SHP77 treated with DMSO at 0.1 percent for 48 hours (cell line): ENCODE results near the gene NEBL.

Experiments
- DNase-seq: peaks from one replicate; lab custom pipeline; 2025; lab: John Stamatoyannopoulos, UW

NEBL gene

DNA sequence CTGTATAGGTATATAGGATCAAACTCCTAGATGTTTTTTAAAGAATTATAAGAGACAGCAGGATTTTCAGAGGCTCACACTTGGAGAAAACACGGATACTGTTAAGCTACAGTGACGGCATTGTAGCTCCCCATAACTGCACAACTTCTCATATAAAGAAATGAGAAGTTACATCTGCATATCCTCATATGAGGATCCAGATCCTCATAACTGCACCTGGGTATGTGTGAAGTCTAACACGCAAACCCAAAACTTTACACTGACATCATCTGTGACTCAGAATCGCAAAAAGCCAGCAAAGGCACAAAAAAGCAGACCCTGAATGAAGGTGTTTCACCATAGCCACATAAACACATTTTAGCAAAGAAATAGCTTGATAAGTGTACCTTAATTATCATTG lies 34.1 kb downstream of the NEBL start:
- DNase-seq = no peak

DNA sequence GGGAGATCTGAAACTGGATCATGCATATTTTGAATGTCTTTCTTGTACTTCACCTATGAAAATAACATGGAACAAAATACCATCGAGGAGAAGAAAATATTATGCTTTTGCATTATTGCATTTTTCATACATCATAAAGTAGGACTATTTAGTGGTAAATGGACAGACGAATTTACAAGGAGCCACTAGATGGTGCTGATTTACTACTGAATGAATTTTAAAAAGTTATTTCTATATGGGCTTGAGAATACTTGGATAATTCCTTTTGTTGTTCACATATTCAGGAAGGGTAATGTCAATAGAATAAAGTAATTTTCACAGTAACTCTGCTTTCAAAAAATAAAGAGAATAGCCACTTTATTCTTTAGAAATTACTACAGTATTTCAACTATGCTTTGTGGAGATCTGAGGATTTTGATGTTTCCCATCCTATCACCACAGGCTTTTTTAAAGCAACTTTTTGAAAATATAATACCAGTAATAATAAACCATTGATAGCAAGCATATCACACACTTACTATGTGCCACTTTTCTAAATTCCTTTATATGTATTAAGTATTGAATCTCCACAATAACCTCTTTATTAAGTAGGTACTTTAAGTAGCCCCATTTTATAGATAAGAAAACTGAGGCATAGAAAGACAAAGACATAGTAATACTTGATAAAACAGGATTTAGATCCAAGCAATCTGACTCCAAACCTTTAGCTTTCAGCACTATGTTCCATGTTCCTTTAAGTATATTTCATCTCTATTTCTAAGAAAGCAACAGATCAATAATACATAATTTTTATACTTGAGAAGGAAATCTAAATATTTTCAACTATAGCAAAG lies 38.6 kb downstream of the NEBL start:
- no peak for DNase-seq

DNA sequence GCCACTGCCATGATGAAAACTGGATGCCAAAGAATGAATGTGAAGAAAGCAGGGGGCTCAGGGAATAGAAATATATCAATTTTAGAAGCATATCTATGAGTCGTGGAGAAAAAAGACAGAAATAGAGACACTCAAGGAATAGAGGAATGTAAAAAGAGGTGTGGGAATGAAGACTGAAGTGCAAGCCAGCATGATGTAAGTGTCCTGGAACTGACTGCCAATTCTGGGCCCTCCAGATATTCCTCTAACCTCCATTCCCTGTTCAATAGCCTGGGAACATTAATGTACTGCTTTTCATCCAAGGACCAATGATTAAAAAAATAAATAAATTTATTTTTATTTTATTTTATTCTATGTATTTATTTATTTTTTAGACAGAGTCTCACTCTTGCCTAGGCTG lies 40.6 kb downstream of the NEBL start:
- DNase-seq = no peak

DNA sequence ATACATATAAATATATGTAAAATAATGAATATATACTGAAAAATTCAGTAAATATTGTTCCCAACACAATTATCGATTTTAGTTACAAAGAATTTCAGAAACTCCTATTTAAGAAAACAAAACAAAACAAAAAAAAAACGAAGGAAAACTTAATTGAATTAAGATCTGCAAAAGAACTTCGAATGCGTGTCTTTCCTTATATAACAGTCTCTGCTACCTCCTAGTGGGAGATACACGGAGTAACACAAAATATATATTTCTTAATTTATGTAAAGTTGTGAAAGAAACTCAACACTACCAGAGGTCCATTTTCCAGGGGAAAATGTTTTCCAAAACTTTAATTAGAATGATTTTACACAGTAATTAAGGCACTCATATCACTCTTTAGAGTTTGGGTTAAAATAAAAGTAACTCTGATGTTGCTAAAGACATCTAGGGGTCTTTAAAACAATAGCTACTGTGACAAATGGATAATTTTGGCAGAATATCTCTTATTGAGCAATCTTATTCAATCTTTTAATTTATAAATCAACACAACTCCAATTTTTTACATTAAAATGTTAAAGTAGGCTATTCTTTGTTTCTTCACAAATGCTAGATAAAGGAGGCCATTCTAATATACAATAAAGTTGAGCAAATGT lies 41.6 kb downstream of the NEBL start:
- no peak for DNase-seq

DNA sequence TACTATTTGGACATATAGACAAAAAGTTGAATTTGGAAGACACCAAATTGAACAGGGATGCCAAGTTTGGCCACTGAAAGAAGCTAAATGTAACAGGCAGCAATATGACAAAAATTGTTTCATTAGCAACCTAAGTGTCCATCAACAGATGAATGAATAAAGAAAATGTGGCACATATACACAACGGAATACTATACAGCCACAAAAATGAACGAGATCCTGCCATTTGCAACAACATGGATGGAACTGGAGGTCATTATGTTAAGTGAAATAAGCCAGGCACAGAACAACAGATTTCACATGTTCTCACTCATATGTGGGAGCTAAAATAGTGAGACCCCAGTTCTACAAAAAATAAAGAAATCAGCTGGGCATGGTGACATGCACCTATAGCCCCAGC lies 43.8 kb downstream of the NEBL start:
- DNase-seq = no peak

DNA sequence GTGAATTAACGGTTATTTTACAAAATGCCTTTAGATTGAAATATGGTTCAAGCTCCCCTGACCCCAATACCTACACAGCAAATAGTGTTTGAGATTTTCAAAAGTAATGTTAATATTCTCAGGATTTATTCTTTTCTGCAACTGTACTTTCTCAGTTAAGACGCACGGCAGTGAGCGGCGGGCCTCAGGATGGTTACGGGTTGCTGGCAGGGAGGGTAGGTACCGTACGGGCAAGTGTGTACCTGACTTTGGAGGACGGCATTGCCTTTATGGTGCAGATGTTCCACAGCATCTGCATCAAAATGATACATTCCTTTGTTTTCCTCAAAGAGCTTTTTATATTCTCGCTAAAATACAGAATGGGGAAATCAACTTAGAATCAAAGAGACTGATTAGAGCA lies 44.8 kb downstream of the NEBL start:
- no peak for DNase-seq

DNA sequence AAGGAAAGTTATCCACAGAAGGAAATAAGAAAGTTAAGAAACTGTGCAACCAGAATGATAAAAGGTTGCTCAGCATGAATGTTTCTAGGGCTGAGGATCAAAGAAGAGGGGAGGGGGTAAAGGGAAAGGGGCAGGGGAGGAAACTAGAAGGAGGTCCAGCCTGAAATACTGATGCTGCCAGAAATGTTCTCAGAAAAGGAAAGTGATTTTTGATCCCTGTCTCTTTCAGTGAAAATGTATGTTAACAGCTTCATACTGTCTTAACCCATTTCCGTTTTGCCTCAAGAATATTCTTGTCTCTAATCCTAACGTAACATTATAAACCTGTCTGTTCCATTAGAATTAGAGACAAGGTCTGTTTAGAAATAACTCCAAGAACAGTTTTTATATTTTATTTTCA lies 49.6 kb downstream of the NEBL start:
- DNase-seq = no peak

DNA sequence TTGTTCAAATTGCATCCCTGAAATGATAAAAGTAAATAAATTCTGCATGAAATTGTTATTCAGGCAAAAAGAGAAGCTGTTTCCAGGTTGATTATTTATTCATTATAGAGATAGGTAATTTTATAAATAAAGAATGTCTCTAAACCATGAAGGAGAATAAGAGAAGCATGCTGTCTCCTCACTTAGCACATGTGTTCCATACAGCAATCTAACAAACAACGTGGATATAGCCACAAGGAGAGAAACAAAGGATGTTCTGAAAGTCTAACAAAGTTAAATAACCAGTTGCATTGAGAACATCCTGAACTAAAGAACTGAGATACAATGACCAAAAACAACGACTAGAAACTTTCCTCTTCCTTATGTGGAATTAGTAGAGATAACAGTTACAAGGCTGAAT lies 50.8 kb downstream of the NEBL start:
- no peak for DNase-seq

DNA sequence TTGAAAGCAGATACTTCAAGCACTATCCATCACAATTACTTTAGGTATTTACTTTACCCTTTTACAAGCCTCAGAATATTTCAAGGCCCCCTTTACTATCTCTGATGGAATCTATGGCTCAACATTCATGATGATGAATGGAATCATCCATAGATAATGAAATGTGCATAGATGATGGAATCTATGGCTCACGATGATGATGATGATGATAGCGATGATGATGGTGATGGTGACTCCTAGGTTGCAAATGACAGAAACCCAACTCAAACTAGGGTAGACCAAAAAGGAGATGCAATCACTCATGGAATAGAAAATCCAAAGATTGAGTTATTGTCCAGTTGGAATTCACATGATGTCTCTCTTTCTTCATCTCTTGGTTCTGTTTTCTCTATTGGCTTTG lies 55.7 kb downstream of the NEBL start:
- no peak for DNase-seq

DNA sequence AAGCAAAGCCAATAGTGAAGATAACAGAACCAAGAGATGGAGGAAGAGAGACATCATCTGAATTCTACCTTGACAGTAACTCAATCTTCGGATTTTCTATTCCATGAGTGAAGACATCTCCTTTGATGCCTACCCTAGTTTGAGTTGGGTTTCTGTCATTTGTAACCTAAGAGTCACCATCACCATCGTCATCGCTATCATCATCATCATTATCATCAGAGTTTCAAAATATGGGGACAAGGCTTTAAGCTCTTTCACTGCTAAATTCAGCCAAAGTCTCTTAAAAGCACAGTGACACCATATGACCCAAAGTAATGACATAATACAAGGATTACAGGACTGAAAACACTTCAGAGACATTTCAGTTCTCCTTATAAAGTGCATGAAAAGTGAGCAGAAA lies 57.2 kb downstream of the NEBL start:
- no peak for DNase-seq

DNA sequence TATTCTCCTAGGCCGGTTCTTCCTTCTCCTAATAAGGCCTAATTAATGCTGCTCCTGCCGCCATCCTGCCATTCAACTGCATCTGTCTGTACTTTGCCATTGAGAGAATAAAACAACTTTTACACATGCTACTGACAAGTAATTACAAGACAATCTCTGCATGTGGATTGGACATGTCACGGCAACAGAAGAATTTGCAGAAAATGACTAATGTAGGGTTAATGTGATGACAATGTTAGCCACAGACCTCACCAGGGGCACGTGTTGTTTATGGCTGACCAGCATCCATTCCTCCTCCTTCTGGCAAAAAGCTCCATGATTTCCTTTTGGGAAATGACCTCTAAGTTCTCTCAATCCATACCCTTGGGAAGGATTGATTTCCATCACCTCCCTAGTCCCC lies 58.0 kb downstream of the NEBL start:
- DNase-seq = no peak

DNA sequence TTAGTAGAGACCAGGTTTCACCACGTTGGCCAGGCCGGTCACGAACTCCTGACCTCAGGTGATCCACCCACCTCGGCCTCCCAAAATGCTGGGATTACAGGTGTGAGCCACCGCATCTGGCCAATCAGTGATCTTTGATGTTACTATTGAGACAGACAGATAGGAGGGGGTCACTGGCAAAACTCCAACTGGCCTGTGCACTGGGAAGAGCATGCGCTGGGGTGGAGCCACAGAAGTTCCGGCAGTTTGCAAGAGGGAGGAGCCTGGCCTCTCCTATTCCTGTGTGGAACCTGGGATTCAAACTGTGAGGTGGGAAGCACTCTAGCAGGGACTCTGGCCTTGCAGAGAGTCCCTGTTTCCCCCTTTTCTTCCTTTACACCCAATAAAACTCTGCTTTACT lies 60.7 kb downstream of the NEBL start:
- DNase-seq = no peak

DNA sequence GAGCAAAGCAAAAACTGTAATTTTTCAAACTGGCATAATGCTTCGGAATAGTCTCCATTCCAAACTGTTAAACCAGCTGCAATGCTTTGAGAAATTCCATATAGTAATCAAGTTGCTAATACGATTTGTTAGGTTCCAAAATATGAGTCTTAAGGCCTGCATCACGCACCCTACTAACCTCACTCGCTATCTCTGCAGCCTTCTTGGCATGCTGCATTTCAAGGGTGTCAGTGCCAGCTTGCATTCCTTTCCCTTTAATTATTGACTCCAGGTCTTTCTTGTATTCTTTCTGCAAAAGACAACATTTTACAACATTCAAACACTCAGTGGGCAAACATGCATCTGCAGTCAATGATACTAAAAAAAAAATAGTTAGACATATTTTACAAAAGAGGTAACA lies 61.8 kb downstream of the NEBL start:
- DNase-seq = no peak

DNA sequence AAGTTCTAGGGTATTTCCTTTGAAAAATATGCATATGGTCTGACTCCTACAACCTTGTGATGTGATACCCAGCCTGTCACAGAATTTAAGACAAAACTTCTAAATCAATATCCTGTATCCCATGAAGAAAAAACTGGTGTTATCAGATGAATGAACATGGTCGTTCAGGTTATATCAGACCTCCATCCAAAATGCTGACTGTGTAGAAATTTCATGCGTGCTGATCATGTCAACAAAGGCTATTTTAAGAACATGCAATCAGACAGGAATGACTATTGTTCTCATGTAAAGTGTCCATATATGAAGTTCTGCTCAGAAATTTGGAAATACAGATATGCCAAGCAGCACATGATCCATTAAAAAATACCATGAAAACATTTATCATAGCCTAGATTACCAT lies 62.3 kb downstream of the NEBL start:
- no peak for DNase-seq

DNA sequence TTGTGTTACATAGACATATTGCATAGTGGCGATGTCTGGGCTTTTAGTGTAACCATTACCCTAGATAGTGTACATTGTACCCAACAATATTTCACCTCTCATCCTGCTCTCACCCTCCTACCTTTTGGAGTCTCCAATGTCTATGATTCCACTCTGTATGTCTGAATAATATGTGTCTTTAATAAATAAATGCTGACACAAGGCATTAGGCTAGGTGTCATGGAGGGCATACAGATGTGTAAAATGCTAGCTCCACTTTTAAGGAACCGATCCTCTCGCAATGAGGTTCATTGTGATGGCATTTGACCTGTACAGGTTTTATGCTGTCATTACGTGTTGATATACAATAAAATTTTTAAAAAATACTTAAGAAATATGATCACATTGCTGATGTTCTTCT lies 74.3 kb downstream of the NEBL start:
- DNase-seq = no peak

DNA sequence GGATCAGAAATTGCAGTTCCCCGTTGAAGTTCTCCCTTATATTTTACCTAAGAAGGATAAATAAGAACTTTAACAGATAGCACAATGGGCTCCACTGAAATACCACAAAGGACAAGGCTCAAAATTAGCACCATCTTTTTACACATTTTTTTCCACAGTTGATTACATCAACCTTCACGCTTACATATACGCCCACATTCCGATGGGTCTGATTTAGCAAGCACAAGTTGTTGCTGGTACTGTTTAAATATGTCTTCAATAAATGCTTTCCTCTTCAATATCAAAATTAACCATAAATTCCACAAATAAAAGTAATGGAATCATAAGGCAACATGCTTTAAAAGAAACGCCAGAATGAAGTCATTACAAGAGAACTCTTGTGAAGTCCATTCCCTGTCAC lies 79.5 kb downstream of the NEBL start:
- no peak for DNase-seq

DNA sequence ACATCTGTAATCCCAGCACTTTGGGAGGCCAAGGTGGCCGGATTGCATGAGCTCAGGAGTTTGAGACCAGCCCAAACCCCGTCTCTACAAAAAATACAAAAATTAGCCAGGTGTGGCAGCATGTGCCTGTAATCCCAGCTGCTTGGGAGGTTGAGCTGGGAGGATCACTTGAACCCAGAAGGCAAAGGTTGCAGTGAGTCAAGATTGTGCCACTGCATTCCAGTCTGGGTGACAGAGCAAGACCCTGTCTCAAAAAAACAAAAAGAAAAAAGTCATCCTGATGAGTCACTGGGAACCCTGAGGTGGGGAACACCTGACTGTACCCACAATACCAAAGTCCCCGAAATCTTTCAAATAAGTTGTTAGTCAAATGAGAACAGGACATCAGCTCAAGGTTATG lies 80.0 kb downstream of the NEBL start:
- DNase-seq = no peak

DNA sequence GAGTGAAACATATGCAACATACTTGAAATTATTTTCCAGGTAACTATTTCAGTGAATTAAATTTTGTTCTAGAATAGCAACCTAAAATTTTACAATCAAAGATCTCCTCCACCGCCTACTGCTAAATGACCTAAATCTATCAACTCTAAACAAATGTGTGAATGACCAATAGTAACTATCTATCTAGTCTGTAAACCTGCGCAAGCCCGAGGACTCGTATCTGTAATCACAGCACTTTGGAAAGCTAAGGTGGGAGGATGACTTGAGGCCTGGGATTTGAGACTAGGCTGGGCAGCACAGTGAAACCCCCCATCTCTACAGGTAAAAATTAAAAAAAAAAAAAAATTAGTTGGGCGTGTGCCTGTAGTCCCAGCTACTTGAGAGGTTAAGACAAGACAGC lies 83.0 kb downstream of the NEBL start:
- no peak for DNase-seq

DNA sequence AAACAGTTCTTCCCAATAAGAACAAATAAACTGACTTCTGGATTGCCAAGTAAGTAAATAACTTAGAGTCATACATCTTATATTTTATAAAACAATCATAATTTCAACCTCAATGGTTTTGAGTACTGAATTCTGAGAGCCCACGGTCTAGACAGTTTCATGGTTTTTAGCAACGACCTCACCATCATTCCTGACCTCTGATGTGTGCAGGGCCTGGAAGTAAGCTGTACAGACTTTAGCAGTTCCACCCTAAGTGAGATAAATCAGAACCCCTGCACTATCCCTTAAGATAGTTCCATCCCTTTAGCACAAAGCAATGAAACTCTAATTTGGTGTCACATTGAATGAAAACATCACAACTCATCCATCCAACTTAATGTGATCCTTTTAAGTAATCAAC lies 86.0 kb downstream of the NEBL start:
- no peak for DNase-seq

DNA sequence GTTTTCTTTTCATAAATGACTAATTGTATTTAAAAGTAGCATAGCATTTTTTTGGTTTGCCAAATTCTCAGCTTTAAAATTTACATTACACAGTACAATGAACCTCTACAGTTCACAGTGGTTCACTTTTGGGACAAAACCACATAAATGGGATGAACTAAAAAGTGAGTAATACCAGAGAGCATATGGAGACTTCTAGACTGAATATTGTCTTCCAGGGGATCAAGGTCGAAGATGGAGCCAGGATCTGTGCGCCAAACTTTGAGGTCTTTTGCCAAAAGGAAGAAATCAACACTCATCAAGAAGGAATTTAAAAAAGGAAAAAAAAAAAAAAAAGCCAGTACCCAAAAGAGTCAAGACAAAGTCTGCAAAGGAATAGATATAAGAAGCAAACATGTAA lies 87.5 kb downstream of the NEBL start:
- no peak for DNase-seq

DNA sequence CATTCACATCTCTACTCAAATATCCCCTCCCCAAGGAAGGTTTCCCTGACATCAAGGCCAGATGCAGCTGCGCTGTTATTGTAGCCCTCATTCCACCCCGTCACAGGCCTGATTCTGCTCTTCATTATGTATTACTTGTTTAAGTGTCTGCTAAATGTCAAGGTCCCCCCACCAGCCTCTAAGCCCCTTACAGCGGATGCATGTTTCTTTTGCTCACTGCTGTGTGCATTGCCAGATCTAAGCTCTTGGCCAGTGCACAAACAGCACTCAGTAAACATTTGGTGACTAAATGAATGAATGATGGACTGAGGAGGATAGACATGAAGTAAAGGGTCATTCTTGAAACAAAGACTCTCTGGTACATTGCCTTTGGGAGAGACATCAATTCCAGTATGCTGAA lies 90.6 kb downstream of the NEBL start:
- DNase-seq = no peak

DNA sequence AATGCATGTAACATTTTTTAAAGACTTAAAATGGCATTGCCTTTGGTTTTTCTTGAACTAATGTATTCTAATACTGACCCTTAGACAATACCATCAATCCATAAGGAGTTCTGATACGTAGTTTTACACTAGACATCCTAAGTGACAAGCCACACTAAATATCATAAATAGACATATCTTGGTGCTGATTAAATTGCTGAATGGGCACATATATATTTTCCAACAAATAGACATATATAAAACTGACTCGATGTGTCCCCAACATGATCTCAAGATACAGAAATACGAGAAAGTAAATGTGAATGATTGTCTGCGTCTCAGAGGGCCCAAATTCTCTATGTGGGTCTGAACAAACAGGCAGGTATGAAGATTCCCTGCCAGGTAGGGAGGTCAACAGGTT lies 99.8 kb downstream of the NEBL start:
- no peak for DNase-seq

DNA sequence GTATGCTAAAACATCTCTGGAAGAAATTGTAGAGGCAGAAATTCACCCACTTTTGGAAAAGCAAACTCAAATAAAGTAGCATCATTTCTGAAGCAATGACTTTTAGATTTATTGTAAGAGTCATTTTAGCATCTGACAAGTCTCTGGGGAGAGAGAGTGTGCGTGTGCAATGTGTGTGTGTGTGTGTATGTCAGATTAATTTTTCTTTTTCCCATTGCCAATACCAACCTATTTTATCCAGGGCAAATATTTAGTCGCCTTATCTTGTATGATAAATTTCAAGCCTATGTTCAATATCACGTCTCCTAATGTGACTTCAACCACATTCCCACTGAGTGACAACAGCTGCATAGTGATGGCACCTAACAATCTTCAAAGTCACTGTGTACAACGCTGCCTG lies 101.7 kb downstream of the NEBL start:
- DNase-seq = no peak

DNA sequence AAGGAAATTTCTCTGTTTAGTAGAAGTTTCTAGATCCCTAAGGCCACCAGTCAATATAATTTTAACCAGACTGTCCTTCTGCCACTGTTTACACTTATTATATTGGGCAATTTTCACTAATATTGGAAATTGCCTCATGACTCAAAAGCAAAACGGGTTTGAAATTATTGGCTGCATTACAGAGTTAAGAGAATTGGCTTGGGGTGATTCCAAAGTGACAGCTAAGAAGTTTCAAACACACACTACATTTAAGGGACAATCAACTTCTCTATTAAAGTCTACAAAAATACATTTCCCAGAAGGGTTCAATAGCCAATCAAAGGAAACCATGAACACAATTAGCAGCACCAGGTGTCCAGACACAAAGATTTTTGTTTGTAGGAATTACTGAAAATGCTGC lies 111.9 kb downstream of the NEBL start:
- no peak for DNase-seq
